NB4 (cell line): ENCODE measurements around the gene TAAR9.

Experiments
- POLR2A ChIP-seq: IDR thresholded peaks from 2 replicates; pipeline ENCODE4 v1.6.1; 2011; ENCODE audit warnings: mild to moderate bottlenecking; ENCODE audit not compliant: insufficient read length; ENCODE audit errors: extremely low read depth
- TF ChIP-seq, protein P1 (sequence below): IDR thresholded peaks from one replicate; pipeline ENCODE4 v1.5.1; 2012; ENCODE audit warnings: low read depth, low read length

DNA sequence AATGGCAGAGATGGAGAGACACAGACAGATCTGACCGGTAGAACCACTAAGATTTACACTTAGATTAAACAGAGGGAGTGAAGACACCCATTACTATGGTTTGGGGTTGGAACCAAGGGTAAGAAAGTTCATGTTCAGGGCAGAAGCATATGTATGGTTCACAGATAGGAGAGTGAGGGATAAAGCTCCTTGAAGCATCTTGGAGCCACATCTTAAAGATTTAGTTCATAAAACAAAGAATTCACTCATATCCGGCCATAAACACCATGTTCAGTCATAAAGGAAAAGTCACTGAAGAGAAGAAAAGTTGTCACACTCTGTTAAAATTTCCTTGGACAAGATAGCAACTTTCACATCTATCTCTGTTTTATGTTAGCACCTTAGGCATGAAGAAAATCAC is 43.1 kb upstream of the TAAR9 start:
- no peak for TF ChIP-seq POLR2A
- TF ChIP-seq, protein P1, sequence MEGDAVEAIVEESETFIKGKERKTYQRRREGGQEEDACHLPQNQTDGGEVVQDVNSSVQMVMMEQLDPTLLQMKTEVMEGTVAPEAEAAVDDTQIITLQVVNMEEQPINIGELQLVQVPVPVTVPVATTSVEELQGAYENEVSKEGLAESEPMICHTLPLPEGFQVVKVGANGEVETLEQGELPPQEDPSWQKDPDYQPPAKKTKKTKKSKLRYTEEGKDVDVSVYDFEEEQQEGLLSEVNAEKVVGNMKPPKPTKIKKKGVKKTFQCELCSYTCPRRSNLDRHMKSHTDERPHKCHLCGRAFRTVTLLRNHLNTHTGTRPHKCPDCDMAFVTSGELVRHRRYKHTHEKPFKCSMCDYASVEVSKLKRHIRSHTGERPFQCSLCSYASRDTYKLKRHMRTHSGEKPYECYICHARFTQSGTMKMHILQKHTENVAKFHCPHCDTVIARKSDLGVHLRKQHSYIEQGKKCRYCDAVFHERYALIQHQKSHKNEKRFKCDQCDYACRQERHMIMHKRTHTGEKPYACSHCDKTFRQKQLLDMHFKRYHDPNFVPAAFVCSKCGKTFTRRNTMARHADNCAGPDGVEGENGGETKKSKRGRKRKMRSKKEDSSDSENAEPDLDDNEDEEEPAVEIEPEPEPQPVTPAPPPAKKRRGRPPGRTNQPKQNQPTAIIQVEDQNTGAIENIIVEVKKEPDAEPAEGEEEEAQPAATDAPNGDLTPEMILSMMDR = no peak
